PFSK-1 (cell line): ENCODE data around the gene RNF19B.

Experiments
- POLR2AphosphoS5 ChIP-seq: IDR thresholded peaks from 2 replicates; pipeline ENCODE4 v1.6.1; 2012; ENCODE audit warnings: low read depth, mild to moderate bottlenecking, control low read depth, low read length, moderate library complexity
- REST ChIP-seq, 2 experiments: IDR thresholded peaks; 2 replicates each; pipeline versions ENCODE4 v1.6.1 to v1.8.0; 2011 to 2012; ENCODE audit warnings: low read depth in 2 of 2, low read length in 2 of 2, control low read depth in 1 of 2, inconsistent platforms in 1 of 2, mild to moderate bottlenecking in 1 of 2, moderate library complexity in 1 of 2; ENCODE audit not compliant: insufficient read depth in 1 of 2
- SIN3A ChIP-seq: IDR thresholded peaks from 2 replicates; pipeline ENCODE4 v1.6.1; 2012; ENCODE audit warnings: mild to moderate bottlenecking, low read length, moderate library complexity, borderline replicate concordance; ENCODE audit not compliant: insufficient read depth

GRCh38 chr1:32984090-32984454 is 19.5 kb upstream of the RNF19B start:
- TF ChIP-seq POLR2AphosphoS5, result no peak
- TF ChIP-seq REST (IDR thresholded peaks at IDR 0.05; ENCODE audit: insufficient read depth in 1 of 2, low read depth in 2 of 2, low read length in 2 of 2), result no peak
- TF ChIP-seq SIN3A, result no peak
